HEK293 (cell line): ENCODE results near the gene ZNF532.
"Not testable (repeated sequence)": the region's sequence is repeated elsewhere in the genome, so short reads cannot be mapped to it uniquely, and the experiment has no call there.

Experiments used
- CTCF ChIP-seq: fragments of 450-650 bp; formaldehyde crosslinking; IDR thresholded peaks from 2 replicates; pipeline ENCODE4 v1.5.1; 2016; ENCODE audit warnings: missing biosample characterization, missing genetic modification characterization
- TF ChIP-seq, protein P1 (sequence below): fragments of 450-650 bp; formaldehyde crosslinking; IDR thresholded peaks from 2 replicates; pipeline ENCODE4 v1.5.1; 2016; ENCODE audit warnings: missing biosample characterization, missing genetic modification characterization

GRCh38 chr18:58855521-58855920, 9.2 kb upstream of the ZNF532 start:
- not testable (repeated sequence) for TF ChIP-seq CTCF (tag by site-specific recombination)
- TF ChIP-seq, protein P1, sequence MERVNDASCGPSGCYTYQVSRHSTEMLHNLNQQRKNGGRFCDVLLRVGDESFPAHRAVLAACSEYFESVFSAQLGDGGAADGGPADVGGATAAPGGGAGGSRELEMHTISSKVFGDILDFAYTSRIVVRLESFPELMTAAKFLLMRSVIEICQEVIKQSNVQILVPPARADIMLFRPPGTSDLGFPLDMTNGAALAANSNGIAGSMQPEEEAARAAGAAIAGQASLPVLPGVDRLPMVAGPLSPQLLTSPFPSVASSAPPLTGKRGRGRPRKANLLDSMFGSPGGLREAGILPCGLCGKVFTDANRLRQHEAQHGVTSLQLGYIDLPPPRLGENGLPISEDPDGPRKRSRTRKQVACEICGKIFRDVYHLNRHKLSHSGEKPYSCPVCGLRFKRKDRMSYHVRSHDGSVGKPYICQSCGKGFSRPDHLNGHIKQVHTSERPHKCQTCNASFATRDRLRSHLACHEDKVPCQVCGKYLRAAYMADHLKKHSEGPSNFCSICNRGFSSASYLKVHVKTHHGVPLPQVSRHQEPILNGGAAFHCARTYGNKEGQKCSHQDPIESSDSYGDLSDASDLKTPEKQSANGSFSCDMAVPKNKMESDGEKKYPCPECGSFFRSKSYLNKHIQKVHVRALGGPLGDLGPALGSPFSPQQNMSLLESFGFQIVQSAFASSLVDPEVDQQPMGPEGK, result not testable (repeated sequence)
